Neural progenitor cell (in vitro differentiated cells): ENCODE measurements around the gene RAB1B.

Experiments used
- EZH2 ChIP-seq: fragments of 200-600 bp; sonication (generic); IDR thresholded peaks from 2 replicates; pipeline ENCODE4 v1.6.1; 2017; ENCODE audit warnings: antibody characterized with exemption, mild to moderate bottlenecking, moderate library complexity
- TF ChIP-seq, protein P1 (sequence below): fragments of 200-600 bp; sonication (generic); IDR thresholded peaks from 2 replicates; pipeline ENCODE4 v1.5.1; 2017; ENCODE audit warnings: antibody characterized with exemption, mild to moderate bottlenecking

DNA sequence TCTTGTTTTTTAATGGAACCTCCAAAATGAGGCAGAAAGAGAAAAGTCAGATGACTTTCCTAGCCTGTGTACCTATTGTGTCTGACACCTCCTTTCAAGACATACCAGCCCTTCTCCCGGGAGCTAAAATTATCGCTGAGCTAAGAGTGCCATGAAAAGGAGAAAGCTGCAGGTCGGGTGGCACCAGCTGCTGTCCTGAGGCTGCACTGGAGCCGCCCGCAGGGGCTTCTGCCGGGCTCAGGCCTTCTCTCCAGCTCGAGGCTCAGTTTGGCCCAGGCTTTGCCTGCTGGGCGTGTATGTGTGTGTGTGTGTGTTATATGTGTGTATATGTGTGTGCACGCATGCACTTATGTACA, 27.7 kb upstream of the RAB1B start:
- TF ChIP-seq, protein P1, sequence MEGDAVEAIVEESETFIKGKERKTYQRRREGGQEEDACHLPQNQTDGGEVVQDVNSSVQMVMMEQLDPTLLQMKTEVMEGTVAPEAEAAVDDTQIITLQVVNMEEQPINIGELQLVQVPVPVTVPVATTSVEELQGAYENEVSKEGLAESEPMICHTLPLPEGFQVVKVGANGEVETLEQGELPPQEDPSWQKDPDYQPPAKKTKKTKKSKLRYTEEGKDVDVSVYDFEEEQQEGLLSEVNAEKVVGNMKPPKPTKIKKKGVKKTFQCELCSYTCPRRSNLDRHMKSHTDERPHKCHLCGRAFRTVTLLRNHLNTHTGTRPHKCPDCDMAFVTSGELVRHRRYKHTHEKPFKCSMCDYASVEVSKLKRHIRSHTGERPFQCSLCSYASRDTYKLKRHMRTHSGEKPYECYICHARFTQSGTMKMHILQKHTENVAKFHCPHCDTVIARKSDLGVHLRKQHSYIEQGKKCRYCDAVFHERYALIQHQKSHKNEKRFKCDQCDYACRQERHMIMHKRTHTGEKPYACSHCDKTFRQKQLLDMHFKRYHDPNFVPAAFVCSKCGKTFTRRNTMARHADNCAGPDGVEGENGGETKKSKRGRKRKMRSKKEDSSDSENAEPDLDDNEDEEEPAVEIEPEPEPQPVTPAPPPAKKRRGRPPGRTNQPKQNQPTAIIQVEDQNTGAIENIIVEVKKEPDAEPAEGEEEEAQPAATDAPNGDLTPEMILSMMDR: no peak
- TF ChIP-seq EZH2: no peak
